MM.1S (cell line): ENCODE measurements around the gene LRRC8B.

Source experiments
- CTCF ChIP-seq: fragments of 300-600 bp; sonication (generic); IDR thresholded peaks from 2 replicates; pipeline ENCODE4 v1.5.1; 2016; ENCODE audit warnings: antibody characterized with exemption, low read length, mixed read lengths
- EZH2 ChIP-seq: fragments of 300-600 bp; sonication (generic); optimal IDR thresholded peaks from 2 replicates; pipeline ENCODE3; 2017; ENCODE audit warnings: low read depth, mild to moderate bottlenecking, antibody characterized with exemption, low read length, mixed read lengths
- EZH2phosphoT487 ChIP-seq: fragments of 300-600 bp; sonication (generic); IDR thresholded peaks from 2 replicates; pipeline ENCODE4 v1.6.1; 2018; ENCODE audit warnings: antibody characterized with exemption, low read length

GRCh38 chr1:89539128-89539527, 14.5 kb downstream of the LRRC8B start:
- TF ChIP-seq CTCF (no peak), EZH2 (no peak), EZH2phosphoT487 (no peak)
